LoVo (cell line): Measurements from ENCODE around the gene TCP11X2.
"Not testable (repeated sequence)": the region's sequence is repeated elsewhere in the genome, so short reads cannot be mapped to it uniquely, and the experiment has no call there.

Experiments used
- DNase-seq: peaks from one replicate; pipeline ENCODE4 v3.0.0-alpha.2; 2016; ENCODE audit warnings: low spot score

Gene TCP11X2

DNA sequence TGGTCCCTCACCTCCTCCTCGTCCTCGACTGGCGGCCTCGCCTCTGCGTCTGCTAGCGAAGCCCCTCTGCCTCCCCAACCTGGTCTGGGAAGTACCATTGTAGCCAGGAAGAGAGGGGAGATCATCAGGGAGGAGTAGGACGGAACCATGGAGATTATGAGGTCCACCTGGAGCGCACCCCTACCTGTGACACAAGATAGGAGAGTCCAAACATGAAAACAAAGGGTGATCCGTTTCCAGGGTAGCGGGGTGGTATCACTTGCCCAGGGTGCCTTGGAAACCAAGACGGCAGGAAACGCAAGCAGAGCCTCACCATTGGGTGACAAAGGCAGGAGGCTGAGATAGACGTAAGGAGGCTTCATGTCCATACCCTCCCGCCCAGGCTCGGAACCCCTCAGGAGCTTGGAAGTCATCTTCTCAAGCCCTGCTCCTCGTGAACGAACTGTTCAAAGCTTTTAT, at the start of gene TCP11X2:
Gene TCP11X2, minus strand, starts transcription at position 51 of the 459 bp plus-strand sequence.
- DNase-seq = not testable (repeated sequence)

DNA sequence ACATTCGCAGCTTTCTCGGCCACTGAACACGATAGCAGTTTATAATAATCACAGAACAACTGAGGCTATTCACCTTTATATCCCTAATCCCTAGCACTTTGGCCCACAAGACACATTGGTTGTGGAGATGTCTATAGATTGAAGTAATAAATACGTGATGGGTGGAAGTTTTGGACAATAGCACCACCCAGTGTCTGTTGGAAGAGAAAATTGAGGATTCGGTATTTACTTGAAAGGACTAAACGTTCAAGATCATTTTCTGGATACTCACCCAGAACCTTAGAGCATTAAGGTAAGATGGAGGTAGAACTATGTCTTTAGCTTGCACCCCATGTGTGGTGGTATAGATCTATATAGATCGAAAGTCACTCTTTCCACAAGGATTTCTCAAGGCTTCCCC, 45.7 kb upstream of the TCP11X2 start:
- DNase-seq = peak; percentile 3

DNA sequence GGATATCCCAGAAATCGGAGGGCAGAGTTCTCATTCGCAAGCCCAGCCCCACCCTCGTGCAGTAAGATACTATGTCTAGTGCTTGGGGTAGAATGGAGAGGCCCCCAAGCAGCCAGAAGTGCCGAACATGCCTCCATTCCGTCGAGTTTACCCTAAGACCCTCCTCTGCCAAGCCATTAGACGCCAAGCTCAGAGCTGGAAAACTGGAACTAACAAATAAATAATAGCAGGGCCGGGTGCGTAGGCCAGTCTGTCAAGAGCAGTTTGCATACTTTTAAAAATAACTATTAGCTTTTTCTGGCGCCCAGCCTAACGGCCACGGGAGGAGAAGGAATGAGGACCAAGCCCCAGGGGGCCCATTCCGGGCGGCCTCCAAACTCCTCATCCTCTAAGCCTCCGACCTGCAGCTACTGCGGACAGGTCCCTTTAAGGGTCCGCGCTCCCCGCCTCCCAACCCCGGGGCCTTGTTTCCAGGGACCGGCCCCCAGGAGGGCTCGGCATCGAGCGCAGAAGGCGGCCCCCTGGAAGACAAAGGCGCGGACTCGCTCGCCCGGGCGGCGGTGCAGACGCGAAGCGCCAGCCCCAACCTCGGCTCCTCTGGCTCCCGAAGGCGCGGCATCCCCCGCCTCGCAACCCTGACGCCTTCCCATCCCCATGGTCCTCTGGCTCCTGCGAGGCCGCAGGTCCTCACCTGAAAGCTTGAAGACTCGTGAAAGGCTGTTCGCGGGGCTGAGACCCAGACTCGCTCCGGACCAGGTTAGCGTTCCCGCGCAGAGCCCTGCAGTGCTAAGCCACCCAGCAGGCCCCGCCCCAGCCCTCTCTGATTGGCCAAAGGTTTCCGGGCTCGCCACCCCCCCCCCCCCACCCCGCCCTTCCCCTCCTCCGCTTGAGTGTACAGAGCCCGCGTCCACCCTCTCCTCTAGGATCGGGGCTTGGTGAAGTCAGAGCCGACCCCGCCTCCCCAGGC, 44.6 kb upstream of the TCP11X2 start, which contains the start of gene TMSB15A:
Gene TMSB15A, minus strand, starts transcription at position 765 of the 967 bp plus-strand sequence.
- no peak for DNase-seq

DNA sequence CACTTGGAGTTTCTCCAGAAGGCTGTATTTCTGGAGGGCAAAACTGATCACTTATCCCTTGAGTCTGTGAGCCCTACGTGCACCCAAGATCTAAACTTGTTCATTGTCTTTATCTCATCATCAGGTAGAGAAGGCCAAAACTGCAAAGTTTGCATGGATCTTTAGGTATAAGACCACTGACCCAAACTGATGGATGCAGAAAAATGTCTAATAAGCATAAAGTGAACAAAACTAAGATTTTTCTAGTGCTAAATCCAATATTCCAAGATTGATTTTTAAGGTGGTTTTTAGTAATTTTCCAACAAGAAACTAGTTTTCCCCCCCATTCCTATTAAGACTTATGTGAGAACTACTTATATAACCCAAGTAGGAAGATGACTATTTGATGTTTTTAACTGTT, 42.9 kb upstream of the TCP11X2 start:
- DNase-seq = no peak

DNA sequence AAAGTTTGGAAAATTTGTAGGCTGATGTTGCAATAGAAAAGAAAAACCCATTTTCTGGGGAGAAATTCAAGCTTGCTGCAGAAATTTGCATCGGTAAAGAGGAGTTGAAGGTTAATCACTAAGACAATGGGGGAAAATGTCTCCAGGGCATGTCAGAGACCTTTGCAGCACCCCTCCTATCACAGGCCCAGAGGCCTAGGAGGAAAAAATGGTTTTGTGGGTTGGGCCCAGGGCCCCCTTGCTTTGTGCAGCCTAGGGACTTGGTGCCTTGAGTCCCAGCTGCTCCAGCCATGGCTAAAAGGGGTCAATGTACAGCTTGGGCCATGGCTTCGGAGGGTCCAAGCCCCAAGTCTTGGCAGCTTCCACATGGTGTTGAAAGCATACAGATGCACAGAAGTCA, 27.1 kb upstream of the TCP11X2 start:
- DNase-seq = no peak

DNA sequence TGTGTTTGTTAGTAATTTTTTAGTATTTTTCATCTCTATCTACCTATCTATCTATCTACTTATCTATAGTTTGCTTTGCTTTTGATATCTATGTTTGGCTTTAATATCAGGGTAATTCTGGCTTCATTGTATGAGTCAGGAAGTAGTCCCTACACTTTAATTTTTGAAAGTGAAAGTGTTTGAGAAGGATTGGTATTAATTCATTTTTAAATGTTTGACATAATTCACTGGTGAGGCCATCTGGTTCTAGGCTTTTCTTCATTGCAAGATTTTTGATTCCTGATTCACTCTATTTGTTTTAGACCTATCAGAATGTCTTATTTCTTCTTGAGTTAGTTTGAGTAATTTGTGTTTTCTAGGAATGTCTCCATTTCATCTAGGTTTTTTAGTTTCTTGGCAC, 20.2 kb upstream of the TCP11X2 start:
- DNase-seq = no peak

DNA sequence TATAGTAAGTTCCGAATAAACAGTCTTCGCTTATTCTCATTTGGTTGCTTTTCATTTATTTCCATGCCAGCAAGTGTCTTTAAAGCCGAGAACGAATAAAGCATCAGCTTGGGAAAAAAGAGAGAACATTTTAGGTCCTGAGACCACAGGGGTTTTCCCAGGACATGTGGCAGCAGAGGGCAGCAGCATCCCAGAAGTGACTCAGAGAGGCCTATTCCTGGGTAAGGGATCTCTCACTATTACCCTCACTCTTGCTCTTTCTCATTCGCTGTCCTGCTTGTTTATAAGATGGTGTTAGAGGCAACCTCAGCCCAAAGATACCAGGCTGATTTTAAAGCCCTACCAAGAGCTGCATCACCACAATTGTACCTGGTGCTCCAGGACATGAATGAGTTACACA, 7.2 kb upstream of the TCP11X2 start:
- not testable (repeated sequence) for DNase-seq

DNA sequence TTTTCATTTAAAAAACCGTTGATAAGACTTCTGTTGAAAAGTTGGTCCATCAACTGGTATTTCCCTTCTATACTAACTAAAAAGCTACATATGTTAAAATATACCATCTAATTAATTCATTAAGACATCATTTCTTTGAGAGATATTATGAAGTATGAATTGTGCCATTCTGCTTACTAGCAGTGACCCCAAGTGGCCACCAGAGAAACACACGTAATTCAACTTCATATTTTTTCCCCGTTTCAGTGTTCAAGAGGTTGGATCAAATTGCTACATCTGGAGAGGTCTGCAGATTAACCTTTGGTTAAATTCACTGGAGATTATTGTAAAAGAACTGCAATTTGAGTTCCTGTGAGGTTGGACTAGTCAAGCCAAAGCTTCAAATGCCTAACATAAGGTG, 1.4 kb downstream of the TCP11X2 start:
- not testable (repeated sequence) for DNase-seq

DNA sequence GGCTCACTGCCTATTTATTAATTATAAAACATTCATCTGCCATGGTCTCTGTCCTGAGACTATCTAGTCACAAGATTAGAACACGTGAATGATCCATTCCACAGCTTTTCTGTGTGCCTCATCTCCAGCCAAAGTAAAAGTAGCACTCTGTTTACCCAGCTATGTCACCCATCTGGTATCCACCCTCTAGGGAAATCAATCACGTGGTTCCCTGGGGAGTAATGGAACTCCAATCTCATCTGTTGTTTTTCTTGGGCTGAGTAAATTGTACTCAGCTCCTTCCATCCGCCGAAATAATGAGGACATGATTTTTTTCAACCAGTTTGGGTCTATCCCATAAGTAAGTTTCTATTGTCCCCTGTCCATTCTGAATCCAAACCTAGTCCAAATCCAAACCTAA, 13.0 kb downstream of the TCP11X2 start:
- DNase-seq = not testable (repeated sequence)

DNA sequence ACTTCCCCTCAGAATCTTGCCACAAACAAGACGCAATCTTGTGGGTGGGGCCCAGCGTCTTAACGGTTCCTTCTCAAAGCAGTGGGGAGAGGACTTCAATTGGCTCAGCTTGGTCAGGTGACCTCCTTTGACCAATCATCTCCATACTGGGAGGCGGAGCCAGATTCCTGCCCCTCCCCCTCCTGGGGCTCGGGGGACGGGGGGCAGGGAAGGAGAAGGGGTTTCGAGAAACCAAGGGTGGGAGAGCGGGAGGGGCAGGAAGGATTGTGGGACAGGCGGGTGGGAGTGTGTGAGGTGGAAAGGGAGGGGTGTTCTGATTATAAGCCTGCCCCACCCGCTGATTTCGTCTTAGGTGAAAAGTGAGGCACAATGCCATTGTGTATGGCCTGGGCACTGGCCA, 31.7 kb downstream of the TCP11X2 start, which contains the start of gene NXF2B:
Gene NXF2B, minus strand, starts transcription at position 101 of the 400 bp plus-strand sequence. CDS start 59,972 bp downstream, outside the sequence.
- DNase-seq = not testable (repeated sequence)

DNA sequence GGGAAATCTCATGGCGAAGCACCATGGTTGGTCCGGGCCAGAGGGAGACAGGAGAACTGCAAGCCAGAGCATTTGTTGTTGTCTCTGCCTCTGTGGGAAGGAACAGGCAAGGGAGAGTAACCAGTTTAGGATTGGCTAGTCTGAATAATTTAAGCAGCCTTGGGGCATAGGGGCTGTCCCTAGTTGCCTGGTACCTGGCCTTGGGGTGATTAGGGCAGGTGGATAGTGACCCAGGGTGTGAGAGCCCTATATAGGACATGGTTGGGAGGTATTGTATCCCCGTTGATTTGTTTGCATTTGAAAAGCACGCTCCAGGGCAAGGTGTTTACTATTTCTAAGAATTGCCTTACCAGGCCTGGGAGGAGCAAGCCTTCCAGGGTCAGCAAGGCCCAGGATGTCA, 57.1 kb downstream of the TCP11X2 start:
- not testable (repeated sequence) for DNase-seq
